Measurements from ENCODE around the gene PPP2R1B.

DNA sequence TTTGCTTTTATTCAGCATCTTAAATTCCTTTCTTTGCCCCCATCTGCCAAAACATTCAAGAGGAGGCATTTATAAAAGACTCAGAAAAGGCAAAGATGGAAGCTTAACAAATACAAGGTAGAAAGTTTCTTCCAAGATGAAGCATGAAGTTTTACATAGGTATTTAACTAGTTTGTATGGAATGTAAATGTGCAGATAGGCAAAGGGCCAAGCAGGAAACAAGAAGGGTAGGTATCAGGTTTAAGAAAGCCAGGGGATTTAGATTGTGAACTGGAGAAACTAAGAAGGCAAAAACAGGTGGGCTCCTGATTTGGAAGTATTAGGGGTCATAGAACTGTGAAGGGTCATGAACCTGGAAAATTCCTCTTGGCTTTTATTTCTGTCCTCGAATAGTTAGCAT, 62.6 kb downstream of the PPP2R1B start:
- TF ChIP-seq, protein P1, sequence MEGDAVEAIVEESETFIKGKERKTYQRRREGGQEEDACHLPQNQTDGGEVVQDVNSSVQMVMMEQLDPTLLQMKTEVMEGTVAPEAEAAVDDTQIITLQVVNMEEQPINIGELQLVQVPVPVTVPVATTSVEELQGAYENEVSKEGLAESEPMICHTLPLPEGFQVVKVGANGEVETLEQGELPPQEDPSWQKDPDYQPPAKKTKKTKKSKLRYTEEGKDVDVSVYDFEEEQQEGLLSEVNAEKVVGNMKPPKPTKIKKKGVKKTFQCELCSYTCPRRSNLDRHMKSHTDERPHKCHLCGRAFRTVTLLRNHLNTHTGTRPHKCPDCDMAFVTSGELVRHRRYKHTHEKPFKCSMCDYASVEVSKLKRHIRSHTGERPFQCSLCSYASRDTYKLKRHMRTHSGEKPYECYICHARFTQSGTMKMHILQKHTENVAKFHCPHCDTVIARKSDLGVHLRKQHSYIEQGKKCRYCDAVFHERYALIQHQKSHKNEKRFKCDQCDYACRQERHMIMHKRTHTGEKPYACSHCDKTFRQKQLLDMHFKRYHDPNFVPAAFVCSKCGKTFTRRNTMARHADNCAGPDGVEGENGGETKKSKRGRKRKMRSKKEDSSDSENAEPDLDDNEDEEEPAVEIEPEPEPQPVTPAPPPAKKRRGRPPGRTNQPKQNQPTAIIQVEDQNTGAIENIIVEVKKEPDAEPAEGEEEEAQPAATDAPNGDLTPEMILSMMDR (IDR thresholded peaks at IDR 0.05), result no peak
- TF ChIP-seq POLR2AphosphoS5 (IDR thresholded peaks at IDR 0.05), result no peak
- no peak for TF ChIP-seq POLR2A (IDR thresholded peaks at IDR 0.05)

Measured in prostate gland (tissue), 2 donors.